ENCODE results near the gene NUDT5.

NUDT5 gene

DNA sequence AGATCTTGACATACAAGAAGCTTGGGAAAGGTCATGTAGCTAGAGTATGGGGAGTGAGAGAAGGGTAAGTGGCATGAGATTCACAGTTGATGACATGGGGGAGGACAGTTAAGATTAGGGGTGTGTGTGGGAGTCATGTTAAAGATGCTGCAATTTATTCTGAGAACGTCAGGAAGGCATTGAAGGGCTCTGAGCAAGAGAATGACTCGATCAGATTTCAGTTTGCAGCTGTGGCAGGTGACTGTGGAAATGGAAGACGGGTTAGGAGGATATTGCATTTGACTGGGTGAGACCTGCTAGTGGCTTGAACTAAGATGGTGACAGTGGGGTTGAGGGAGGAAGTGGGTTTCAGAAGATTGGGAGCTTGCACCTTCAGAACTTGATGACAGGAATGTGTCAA lies 5.9 kb upstream of the NUDT5 start:
- peaks cover 4 to 33% of the 10 kb centered on the region in 2 donors for H3K36me3 ChIP-seq (ENCODE audit: control insufficient read depth in 1 of 2, insufficient read depth in 2 of 2, low read length in 2 of 2)

DNA sequence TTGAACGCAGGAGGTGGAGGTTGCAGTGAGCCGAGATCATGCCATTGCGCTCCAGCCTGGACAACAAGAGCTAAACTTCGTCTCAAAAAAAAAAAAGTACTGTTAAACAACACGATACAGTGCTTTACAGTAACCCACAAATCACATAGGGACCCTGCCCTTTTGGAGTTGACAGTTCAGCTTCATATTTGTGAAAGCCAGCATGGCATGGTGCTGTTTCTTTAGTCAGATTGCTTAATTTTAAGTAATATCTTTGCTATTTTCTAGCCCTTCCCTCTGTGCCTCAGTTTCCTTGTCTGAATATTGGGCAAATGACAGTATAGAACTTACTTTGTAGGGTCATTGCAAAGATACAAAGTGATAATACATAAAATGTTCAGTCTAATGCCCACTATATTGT lies 5.2 kb upstream of the NUDT5 start:
- Histone ChIP-seq H3K4me3 (ENCODE audit: low read depth in 1 of 2, low read length in 2 of 2) (no peak overlapping the region), H3K27me3 (ENCODE audit: low read depth, low read length) (no peaks in the 10 kb centered on the region), H3K27ac (ENCODE audit: low read length) (no peak overlapping the region), H3K36me3 (ENCODE audit: control insufficient read depth in 1 of 2, insufficient read depth in 2 of 2, low read length in 2 of 2) (peaks cover 4 to 33% of the 10 kb centered on the region in 2 donors), H3K4me1 (ENCODE audit: control insufficient read depth in 1 of 2, insufficient read depth in 2 of 2, low read length in 2 of 2) (peaks cover 11 to 17% of the 10 kb centered on the region in 2 donors), H3K9me3 (ENCODE audit: control insufficient read depth in 1 of 2, low read length in 2 of 2) (no peaks in the 10 kb centered on the region)

More for the DNA sequence above, 5.9 kb upstream of the NUDT5 start:
- Histone ChIP-seq H3K27me3 (ENCODE audit: low read depth, low read length) (no peaks in the 10 kb centered on the region), H3K4me3 (ENCODE audit: low read depth in 1 of 2, low read length in 2 of 2) (no peak overlapping the region), H3K27ac (ENCODE audit: low read length) (no peak overlapping the region), H3K9me3 (ENCODE audit: control insufficient read depth in 1 of 2, low read length in 2 of 2) (no peaks in the 10 kb centered on the region), H3K4me1 (ENCODE audit: control insufficient read depth in 1 of 2, insufficient read depth in 2 of 2, low read length in 2 of 2) (peaks cover 10 to 17% of the 10 kb centered on the region in 2 donors)

DNA sequence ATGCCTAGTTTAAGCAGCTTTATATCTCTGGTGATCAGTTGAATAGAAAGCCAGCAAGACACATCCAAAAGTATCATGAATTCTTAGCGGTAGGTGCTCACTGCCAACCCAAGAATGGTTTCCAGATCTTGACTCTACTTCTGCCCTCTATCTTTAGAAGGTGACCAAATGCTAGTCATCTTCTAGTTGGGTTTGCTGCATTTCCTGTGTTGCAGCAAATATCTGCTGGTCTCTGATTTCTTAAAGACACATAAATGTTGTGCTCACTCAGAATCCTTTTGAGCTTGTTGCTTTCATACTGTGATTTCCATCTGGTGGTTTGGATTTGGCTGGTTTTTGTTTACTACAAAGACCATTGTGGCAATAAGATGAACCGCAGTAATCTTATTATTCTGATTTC lies 2.5 kb upstream of the NUDT5 start:
- Histone ChIP-seq H3K36me3 (ENCODE audit: control insufficient read depth in 1 of 2, insufficient read depth in 2 of 2, low read length in 2 of 2) (peaks cover under 1 to 23% of the 10 kb centered on the region in 2 donors), H3K4me3 (ENCODE audit: low read depth in 1 of 2, low read length in 2 of 2) (no peak overlapping the region), H3K9me3 (ENCODE audit: control insufficient read depth in 1 of 2, low read length in 2 of 2) (no peaks in the 10 kb centered on the region), H3K27me3 (ENCODE audit: low read depth, low read length) (no peaks in the 10 kb centered on the region), H3K27ac (ENCODE audit: low read length) (no peak overlapping the region), H3K4me1 (ENCODE audit: control insufficient read depth in 1 of 2, insufficient read depth in 2 of 2, low read length in 2 of 2) (peaks cover 15 to 30% of the 10 kb centered on the region in 2 donors)

DNA sequence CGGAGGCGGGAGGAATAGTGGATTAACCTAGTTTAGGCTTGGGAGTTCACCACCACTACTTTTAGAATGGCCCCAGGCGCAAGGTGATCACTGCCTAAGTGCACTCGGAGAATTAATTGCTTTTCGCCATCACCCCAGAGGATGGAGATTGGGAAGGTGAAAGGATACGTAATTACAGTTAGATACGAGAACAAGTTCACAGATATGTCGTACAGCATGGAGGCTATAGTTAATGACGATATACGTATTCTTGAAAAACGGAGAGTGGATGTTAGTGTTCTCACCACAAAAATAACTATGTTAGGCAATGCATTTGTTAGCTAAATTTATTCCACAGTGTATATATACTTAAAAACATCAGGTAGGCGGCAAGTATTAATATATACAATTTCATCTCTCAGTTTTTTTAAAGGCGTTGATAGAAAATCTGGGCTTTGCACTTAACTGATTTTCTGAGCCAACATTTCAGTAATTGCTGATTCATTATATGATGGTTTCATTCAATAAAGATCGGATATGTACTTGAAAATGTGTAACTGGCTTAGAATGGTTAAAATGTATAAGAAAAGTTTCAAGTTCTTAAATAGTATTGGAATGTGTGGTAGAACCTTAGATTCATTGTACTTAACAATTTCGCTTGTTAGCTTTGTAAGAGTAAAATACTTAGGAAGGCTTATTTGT lies 980 bp upstream of the NUDT5 start:
- Histone ChIP-seq H3K36me3 (ENCODE audit: control insufficient read depth in 1 of 2, insufficient read depth in 2 of 2, low read length in 2 of 2) (peaks cover 0 to 11% of the 10 kb centered on the region in 2 donors), H3K9me3 (ENCODE audit: control insufficient read depth in 1 of 2, low read length in 2 of 2) (no peaks in the 10 kb centered on the region), H3K4me1 (ENCODE audit: control insufficient read depth in 1 of 2, insufficient read depth in 2 of 2, low read length in 2 of 2) (peaks cover 15 to 30% of the 10 kb centered on the region in 2 donors), H3K4me3 (ENCODE audit: low read depth in 1 of 2, low read length in 2 of 2) (peak overlapping the region; percentile 83 to 100), H3K27me3 (ENCODE audit: low read depth, low read length) (no peaks in the 10 kb centered on the region), H3K27ac (ENCODE audit: low read length) (peak overlapping the region; percentile 90)

DNA sequence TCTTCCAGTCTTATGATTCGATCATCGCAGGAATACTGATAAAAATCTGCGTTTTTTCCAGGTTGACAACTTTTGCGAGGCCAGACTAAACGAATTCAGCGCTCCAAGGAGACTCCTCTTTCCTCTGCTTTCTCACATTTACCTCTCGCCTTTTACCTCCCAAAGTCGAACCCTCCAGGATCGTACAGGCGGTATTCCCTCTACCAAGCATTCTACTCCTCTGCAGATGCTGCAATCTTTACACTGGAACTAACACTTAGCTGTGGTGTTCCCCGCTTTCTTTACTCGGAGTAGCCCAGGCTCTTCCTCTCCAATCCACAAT lies 449 bp downstream of the NUDT5 start:
- Histone ChIP-seq H3K4me1 (ENCODE audit: control insufficient read depth in 1 of 2, insufficient read depth in 2 of 2, low read length in 2 of 2) (peaks cover 15 to 30% of the 10 kb centered on the region in 2 donors), H3K27ac (ENCODE audit: low read length) (peak overlapping the region; percentile 90), H3K36me3 (ENCODE audit: control insufficient read depth in 1 of 2, insufficient read depth in 2 of 2, low read length in 2 of 2) (peaks cover 0 to 11% of the 10 kb centered on the region in 2 donors), H3K9me3 (ENCODE audit: control insufficient read depth in 1 of 2, low read length in 2 of 2) (no peaks in the 10 kb centered on the region), H3K27me3 (ENCODE audit: low read depth, low read length) (no peaks in the 10 kb centered on the region), H3K4me3 (ENCODE audit: low read depth in 1 of 2, low read length in 2 of 2) (peak overlapping the region; percentile 83 to 100)

DNA sequence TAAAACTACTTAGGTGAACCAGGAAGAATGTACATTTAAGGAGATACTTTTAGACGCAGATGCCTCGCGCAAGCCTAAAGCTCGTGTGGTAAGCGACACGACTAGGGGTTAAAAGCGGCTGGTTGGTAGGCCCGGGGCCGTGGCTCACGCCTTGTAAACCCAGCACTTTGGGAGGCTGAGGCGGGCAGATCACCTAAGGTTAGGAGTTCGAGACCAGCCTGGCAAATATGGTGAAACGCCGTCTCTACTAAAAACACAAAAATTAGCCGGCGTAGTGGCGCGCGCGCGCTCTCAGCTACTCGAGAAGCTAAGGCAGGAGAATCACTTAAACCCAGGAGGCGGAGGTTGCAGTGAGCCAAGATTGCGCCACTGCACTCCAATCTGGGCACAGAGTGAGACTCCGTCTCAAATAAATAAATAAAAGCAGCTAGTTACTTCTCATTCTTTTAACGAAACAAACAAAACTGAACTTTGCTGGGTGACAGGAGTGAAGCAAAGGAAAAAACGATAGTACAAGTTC lies 879 bp downstream of the NUDT5 start:
- Histone ChIP-seq H3K36me3 (ENCODE audit: control insufficient read depth in 1 of 2, insufficient read depth in 2 of 2, low read length in 2 of 2) (peaks cover 0 to 11% of the 10 kb centered on the region in 2 donors), H3K9me3 (ENCODE audit: control insufficient read depth in 1 of 2, low read length in 2 of 2) (no peaks in the 10 kb centered on the region), H3K4me1 (ENCODE audit: control insufficient read depth in 1 of 2, insufficient read depth in 2 of 2, low read length in 2 of 2) (peaks cover 15 to 30% of the 10 kb centered on the region in 2 donors), H3K27me3 (ENCODE audit: low read depth, low read length) (no peaks in the 10 kb centered on the region), H3K4me3 (ENCODE audit: low read depth in 1 of 2, low read length in 2 of 2) (peak overlapping the region; percentile 83 to 100), H3K27ac (ENCODE audit: low read length) (peak overlapping the region; percentile 90)

DNA sequence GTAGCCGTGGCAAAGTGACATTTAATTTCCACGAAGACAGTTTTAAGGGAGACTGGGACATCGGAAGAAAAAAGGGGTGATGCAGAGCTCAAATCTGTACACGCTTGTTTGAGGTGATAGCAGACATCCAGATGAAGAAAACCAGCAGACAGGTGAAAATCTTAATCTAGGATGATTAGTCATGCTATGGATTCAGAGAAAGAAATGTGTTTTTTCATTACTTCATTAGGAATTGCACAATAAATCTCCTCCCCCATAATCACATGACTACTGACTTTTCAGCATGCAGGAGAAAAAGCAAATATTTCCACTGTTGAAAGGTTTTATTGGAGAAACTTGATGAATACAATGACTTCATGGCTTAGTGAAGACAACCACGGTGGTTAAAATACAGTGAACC lies 2.5 kb downstream of the NUDT5 start:
- no peaks in the 10 kb centered on the region for H3K27me3 ChIP-seq (ENCODE audit: low read depth, low read length)
- no peaks in the 10 kb centered on the region for H3K9me3 ChIP-seq (ENCODE audit: control insufficient read depth in 1 of 2, low read length in 2 of 2)
- no peaks in the 10 kb centered on the region for H3K36me3 ChIP-seq (ENCODE audit: control insufficient read depth in 1 of 2, insufficient read depth in 2 of 2, low read length in 2 of 2)
- no peak overlapping the region for H3K4me3 ChIP-seq (ENCODE audit: low read depth in 1 of 2, low read length in 2 of 2)
- H3K4me1 ChIP-seq (ENCODE audit: control insufficient read depth in 1 of 2, insufficient read depth in 2 of 2, low read length in 2 of 2): peaks cover 14 to 27% of the 10 kb centered on the region in 2 donors
- H3K27ac ChIP-seq (ENCODE audit: low read length): no peak overlapping the region

DNA sequence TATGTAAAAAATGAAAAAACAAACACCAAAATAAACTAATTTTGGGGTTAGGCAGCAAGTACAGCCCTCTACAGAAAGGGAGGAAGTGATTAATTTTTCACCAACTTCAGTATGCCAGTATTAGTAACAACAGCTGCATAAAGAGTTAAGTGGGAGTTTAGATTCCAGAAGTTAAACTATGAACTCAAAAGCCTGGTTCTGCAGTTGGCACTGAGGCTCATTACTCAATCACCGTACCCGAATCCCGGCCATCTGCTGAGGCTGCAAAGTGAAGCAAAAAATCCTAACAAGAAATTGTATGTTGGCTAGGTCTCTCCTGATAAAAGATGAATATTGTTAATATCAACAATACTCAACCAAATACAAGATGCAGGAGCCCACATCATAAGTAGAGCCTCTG lies 4.0 kb downstream of the NUDT5 start:
- H3K27ac ChIP-seq (ENCODE audit: low read length): no peak overlapping the region
- H3K27me3 ChIP-seq (ENCODE audit: low read depth, low read length): no peaks in the 10 kb centered on the region
- peaks cover 11 to 13% of the 10 kb centered on the region in 2 donors for H3K4me1 ChIP-seq (ENCODE audit: control insufficient read depth in 1 of 2, insufficient read depth in 2 of 2, low read length in 2 of 2)
- H3K9me3 ChIP-seq (ENCODE audit: control insufficient read depth in 1 of 2, low read length in 2 of 2): no peaks in the 10 kb centered on the region
- H3K4me3 ChIP-seq (ENCODE audit: low read depth in 1 of 2, low read length in 2 of 2): no peak overlapping the region
- H3K36me3 ChIP-seq (ENCODE audit: control insufficient read depth in 1 of 2, insufficient read depth in 2 of 2, low read length in 2 of 2): peaks cover 0 to 6% of the 10 kb centered on the region in 2 donors

DNA sequence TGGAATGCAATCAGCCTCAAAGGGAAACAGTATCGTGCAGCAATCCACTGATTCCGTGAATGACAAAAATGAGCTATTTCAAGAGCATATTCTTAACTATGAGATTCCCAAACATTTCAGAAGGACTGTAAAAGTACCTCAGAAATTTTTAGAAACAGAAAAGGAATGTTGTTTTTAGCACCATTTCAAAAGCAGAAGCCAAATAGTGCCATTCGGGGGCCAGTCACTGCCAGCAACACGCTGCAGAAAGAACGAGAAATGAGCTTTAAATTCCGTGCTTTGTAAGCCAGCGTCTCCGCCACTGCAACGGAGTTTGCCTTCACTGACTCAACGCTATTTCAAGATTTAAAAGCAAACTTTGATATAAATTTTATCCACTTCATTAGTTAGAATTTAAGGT lies 6.3 kb downstream of the NUDT5 start:
- Histone ChIP-seq H3K4me1 (ENCODE audit: control insufficient read depth in 1 of 2, insufficient read depth in 2 of 2, low read length in 2 of 2) (peaks cover 8 to 9% of the 10 kb centered on the region in 2 donors), H3K36me3 (ENCODE audit: control insufficient read depth in 1 of 2, insufficient read depth in 2 of 2, low read length in 2 of 2) (peaks cover 13 to 26% of the 10 kb centered on the region in 2 donors), H3K27ac (ENCODE audit: low read length) (no peak overlapping the region), H3K27me3 (ENCODE audit: low read depth, low read length) (no peaks in the 10 kb centered on the region), H3K4me3 (ENCODE audit: low read depth in 1 of 2, low read length in 2 of 2) (no peak overlapping the region), H3K9me3 (ENCODE audit: control insufficient read depth in 1 of 2, low read length in 2 of 2) (no peaks in the 10 kb centered on the region)

DNA sequence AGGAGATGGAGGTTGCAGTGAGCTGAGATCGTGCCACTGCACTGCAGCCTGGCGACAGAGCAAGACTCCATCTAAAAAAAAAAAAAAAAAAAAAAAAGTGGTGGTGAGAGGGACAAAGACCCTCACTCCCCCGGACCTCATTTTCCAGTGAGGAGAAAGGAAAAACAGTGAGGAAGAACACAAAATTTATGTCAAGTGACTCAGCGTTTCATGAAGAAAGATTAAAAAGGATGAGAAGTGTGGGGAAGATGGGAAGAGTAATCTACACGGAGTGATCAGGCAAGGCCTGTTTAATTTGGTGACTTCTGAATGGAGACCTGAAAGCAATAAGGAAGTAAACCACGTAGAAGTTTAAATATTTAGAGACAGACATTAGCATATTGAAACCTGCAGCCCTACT lies 7.0 kb downstream of the NUDT5 start:
- H3K36me3 ChIP-seq (ENCODE audit: control insufficient read depth in 1 of 2, insufficient read depth in 2 of 2, low read length in 2 of 2): peaks cover 13 to 26% of the 10 kb centered on the region in 2 donors
- no peaks in the 10 kb centered on the region for H3K27me3 ChIP-seq (ENCODE audit: low read depth, low read length)
- no peak overlapping the region for H3K27ac ChIP-seq (ENCODE audit: low read length)
- no peak overlapping the region for H3K4me3 ChIP-seq (ENCODE audit: low read depth in 1 of 2, low read length in 2 of 2)
- peaks cover 1 to 5% of the 10 kb centered on the region in 2 donors for H3K4me1 ChIP-seq (ENCODE audit: control insufficient read depth in 1 of 2, insufficient read depth in 2 of 2, low read length in 2 of 2)
- no peaks in the 10 kb centered on the region for H3K9me3 ChIP-seq (ENCODE audit: control insufficient read depth in 1 of 2, low read length in 2 of 2)

DNA sequence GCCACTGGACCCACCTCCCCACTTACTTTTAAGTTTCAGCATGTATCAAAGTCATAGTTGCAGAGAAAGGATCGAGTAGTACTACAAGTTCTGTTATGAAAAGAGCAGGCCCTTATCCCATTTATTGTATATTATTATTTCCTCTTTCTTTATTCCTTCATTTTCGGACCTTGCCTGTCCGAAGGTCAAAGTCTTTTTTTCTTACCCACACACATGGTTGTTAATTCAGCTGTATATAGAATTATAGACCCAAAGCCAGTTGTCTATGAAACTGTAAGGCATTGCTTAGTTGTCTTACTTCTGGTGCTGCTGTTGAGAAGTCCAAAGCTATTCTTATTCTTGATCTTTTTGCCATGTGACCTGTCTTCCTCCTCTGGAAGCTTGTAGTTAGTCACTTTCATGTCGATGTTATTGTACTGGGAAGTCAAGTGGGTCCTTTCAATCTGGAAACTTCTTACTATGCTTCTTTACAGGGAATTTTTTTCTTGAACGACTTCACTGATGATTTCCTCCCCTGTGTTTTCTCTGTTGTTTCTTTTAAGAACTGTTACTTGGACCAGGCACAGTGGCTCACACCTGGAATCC lies 8.3 kb downstream of the NUDT5 start:
- Histone ChIP-seq H3K9me3 (ENCODE audit: control insufficient read depth in 1 of 2, low read length in 2 of 2) (no peaks in the 10 kb centered on the region), H3K27me3 (ENCODE audit: low read depth, low read length) (no peaks in the 10 kb centered on the region), H3K4me1 (ENCODE audit: control insufficient read depth in 1 of 2, insufficient read depth in 2 of 2, low read length in 2 of 2) (peaks cover 0 to 5% of the 10 kb centered on the region in 2 donors), H3K36me3 (ENCODE audit: control insufficient read depth in 1 of 2, insufficient read depth in 2 of 2, low read length in 2 of 2) (peaks cover 19 to 26% of the 10 kb centered on the region in 2 donors), H3K27ac (ENCODE audit: low read length) (no peak overlapping the region), H3K4me3 (ENCODE audit: low read depth in 1 of 2, low read length in 2 of 2) (no peak overlapping the region)

All from muscle layer of duodenum (tissue), 2 donors.